OCI-LY7 (cell line): ENCODE results near the gene ICAM2. TPM values are rescaled to one million over a fixed set of nuclear protein-coding genes. Genes with fewer than 3 reads are reported as not detected.

Experiments used
- BruUV-seq: library from RNA; stranded (reverse); fragments of 400-500 nt; replicated peaks from 2 replicates; lab custom pipeline; 2021; lab: Mats Ljungman, UMichigan
- CTCF ChIA-PET: fragments of 300-600 bp; sonication (Branson Sonifier 250); formaldehyde crosslinking; loops from one replicate; lab custom pipeline; 2022; ENCODE audit warnings: antibody characterized with exemption; ENCODE audit not compliant: unreplicated experiment; lab: Charles Lee
- POLR2A ChIA-PET: fragments of 300-600 bp; sonication (Branson Sonifier 250); formaldehyde crosslinking; loops from one replicate; lab custom pipeline; 2022; ENCODE audit warnings: antibody characterized with exemption; lab: Charles Lee
- DNase-seq: peaks from one replicate; pipeline ENCODE4 v3.0.0-alpha.2; 2015; ENCODE audit warnings: low spot score
- H2AFZ ChIP-seq: fragments of 200-600 bp; sonication (generic), shearing (Covaris generic); 2 replicates; pipeline ENCODE4 v1.6.1; 2014; ENCODE audit warnings: mild to moderate bottlenecking, antibody characterized with exemption, low read length, moderate library complexity
- H3K27ac ChIP-seq: fragments of 200-600 bp; sonication (generic); 2 replicates; pipeline ENCODE4 v1.5.1; 2014; ENCODE audit warnings: mixed run types, low read depth, mild to moderate bottlenecking, moderate library complexity, low read length, inconsistent platforms; ENCODE audit not compliant: poor library complexity, severe bottlenecking
- H3K36me3 ChIP-seq: fragments of 200-600 bp; sonication (generic); 2 replicates; pipeline ENCODE4 v1.6.1; 2014; ENCODE audit warnings: mild to moderate bottlenecking, antibody characterized with exemption, low read length, moderate library complexity, mixed read lengths; ENCODE audit not compliant: insufficient read depth
- H3K4me1 ChIP-seq: fragments of 200-600 bp; sonication (generic); 2 replicates; pipeline ENCODE4 v1.5.1; 2014; ENCODE audit warnings: mild to moderate bottlenecking, low read length; ENCODE audit not compliant: insufficient read depth, poor library complexity, severe bottlenecking
- H3K4me2 ChIP-seq: fragments of 200-600 bp; sonication (generic); 2 replicates; pipeline ENCODE4 v1.6.1; 2014; ENCODE audit warnings: mild to moderate bottlenecking, low read length
- H3K4me3 ChIP-seq: fragments of 200-600 bp; sonication (generic); 2 replicates; pipeline ENCODE4 v1.5.1; 2014; ENCODE audit warnings: mild to moderate bottlenecking, low read depth, low read length; ENCODE audit not compliant: poor library complexity, severe bottlenecking
- H3K79me2 ChIP-seq: fragments of 200-600 bp; sonication (generic); 2 replicates; pipeline ENCODE4 v1.6.1; 2016; ENCODE audit warnings: low read depth, mild to moderate bottlenecking, low read length, moderate library complexity, mixed read lengths; ENCODE audit not compliant: insufficient read depth
- H3K9me2 ChIP-seq: fragments of 200-600 bp; sonication (generic); 2 replicates; pipeline ENCODE4 v1.6.1; 2016; ENCODE audit warnings: mild to moderate bottlenecking, low read length, mixed read lengths; ENCODE audit not compliant: insufficient read depth
- H3K9me3 ChIP-seq: fragments of 200-600 bp; sonication (generic); 2 replicates; pipeline ENCODE4 v1.6.1; 2014; ENCODE audit warnings: mild to moderate bottlenecking, mixed run types, low read length, mixed read lengths
- H4K20me1 ChIP-seq: fragments of 200-600 bp; sonication (generic); 2 replicates; pipeline ENCODE4 v1.6.1; 2014; ENCODE audit warnings: mild to moderate bottlenecking, antibody characterized with exemption, low read length, moderate library complexity, mixed read lengths; ENCODE audit not compliant: insufficient read depth
- CTCF ChIP-seq: fragments of 200-600 bp; sonication (generic); conservative IDR thresholded peaks from 2 replicates; pipeline ENCODE4 v1.5.1; 2014; ENCODE audit warnings: mild to moderate bottlenecking, antibody characterized with exemption, low read length, moderate library complexity, mixed read lengths
- EZH2phosphoT487 ChIP-seq: fragments of 200-600 bp; sonication (generic); IDR thresholded peaks from 2 replicates; pipeline ENCODE4 v1.6.1; 2018; ENCODE audit warnings: low read depth, borderline replicate concordance, mild to moderate bottlenecking, mixed run types, antibody characterized with exemption, low read length, moderate library complexity, mixed read lengths
- intact Hi-C: fragments of 100-400 bp; cut with micrococcal nuclease; formaldehyde crosslinking; loops from one replicate; pipeline ENCODE4 v1.10.0; 2022; ENCODE audit not compliant: unreplicated experiment
- total RNA-seq, 2 experiments: library from RNA; depleted of rRNA in 1 of 2; stranded (reverse); fragments of >200 nt in 1 of 2; shearing (Covaris generic) in 1 of 2; gene quantifications; 2 replicates each; pipeline ENCODE4 v1.2.3, GENCODE V29; 2014 to 2022

The ICAM2 gene
- total RNA-seq, 2 experiments from 2014 or later, result 88.7 to 112 TPM

DNA sequence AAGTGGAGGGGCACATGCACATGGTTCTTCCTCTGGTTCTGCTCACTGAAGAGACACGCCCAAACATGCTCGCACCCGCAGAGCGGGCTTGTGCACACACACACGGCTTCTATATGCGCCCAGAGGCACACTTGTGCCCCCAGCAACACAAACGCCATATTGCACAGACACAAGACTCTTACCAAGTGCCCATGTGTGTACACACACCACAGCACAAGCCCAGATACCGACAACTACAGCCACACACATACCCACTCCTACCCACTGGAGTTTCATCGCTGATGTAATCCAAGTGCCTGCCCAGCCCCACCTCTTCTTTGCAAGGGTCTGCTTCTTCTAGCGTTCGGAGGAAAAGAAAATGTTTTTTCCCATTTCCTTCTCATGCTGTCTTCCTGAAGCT is 28.8 kb downstream of the ICAM2 start:
- ChIA-PET POLR2A (no interaction called here), CTCF (no interaction called here)
- Histone ChIP-seq H2AFZ (no peak overlapping the region), H3K4me1 (peaks cover 9% of the 10 kb centered on the region), H4K20me1 (no peaks in the 10 kb centered on the region), H3K36me3 (no peaks in the 10 kb centered on the region), H3K9me2 (no peaks in the 10 kb centered on the region), H3K9me3 (no peaks in the 10 kb centered on the region), H3K27ac (no peak overlapping the region), H3K79me2 (no peaks in the 10 kb centered on the region), H3K4me2 (no peak overlapping the region), H3K4me3 (no peak overlapping the region)
- intact Hi-C loops, result loop anchor here (2.0 to 5.0 kb wide), 2 partner anchors 37 to 99 kb away; no protein-coding TSS in a partner anchor
- no TSS peak for BruUV-seq
- no peak for DNase-seq
- TF ChIP-seq EZH2phosphoT487 (no peak), CTCF (no peak)

- Histone ChIP-seq H3K4me3 (no peak overlapping the region), H3K9me2 (no peaks in the 10 kb centered on the region), H3K36me3 (no peaks in the 10 kb centered on the region), H3K9me3 (no peaks in the 10 kb centered on the region), H4K20me1 (no peaks in the 10 kb centered on the region), H3K27ac (no peak overlapping the region), H3K4me2 (no peak overlapping the region), H3K4me1 (peaks cover 9% of the 10 kb centered on the region), H2AFZ (no peak overlapping the region), H3K79me2 (no peaks in the 10 kb centered on the region)
- ChIA-PET CTCF (no interaction called here), POLR2A (interaction anchor here (0.6 kb wide), 1 partner anchor 29 kb away, joined by 3 read pairs; no protein-coding TSS in a partner anchor)
- BruUV-seq, result no TSS peak
- no peak for TF ChIP-seq EZH2phosphoT487
- TF ChIP-seq CTCF, result no peak
- intact Hi-C loops, result loop anchor here (1.0 to 5.0 kb wide), 3 partner anchors 35 to 97 kb away; partner anchors contain the start of gene CSHL1
- no peak for DNase-seq
Measured at GRCh38 chr17:63989622-63990345, 30.6 kb downstream of the ICAM2 start.
